ENCODE data around the gene GPR160.

GRCh38 chr3:170000051-170000450 is 37.7 kb upstream of the GPR160 start:
- TF ChIP-seq CTCF (conservative IDR thresholded peaks at IDR 0.05; ENCODE audit: low read length) (no peak), EZH2phosphoT487 (IDR thresholded peaks at IDR 0.05; ENCODE audit: borderline replicate concordance, low read depth, low read length) (no peak)
